ENCODE results near the gene ARL16. TPM values are rescaled to one million over a fixed set of nuclear protein-coding genes. Genes with fewer than 3 reads are reported as not detected.

ARL16 gene
- total and polyA plus RNA-seq, 4 donors = 7.9 to 24.3 (median 11.3) TPM

GRCh38 chr17:81720267-81721071, 36.9 kb upstream of the ARL16 start:
- no peak overlapping the region for H3K4me3 ChIP-seq (ENCODE audit: low read depth in 1 of 3, low read length in 3 of 3)
- H3K9me3 ChIP-seq (ENCODE audit: control insufficient read depth in 4 of 4, low read length in 3 of 4) = no peaks in the 10 kb centered on the region
- H3K9ac ChIP-seq (ENCODE audit: low read depth in 1 of 2, low read length in 2 of 2) = no peak overlapping the region
- TF ChIP-seq REST (IDR thresholded peaks at IDR 0.05) (no peak), RAD21 (IDR thresholded peaks at IDR 0.05) (no peak), RXRA (IDR thresholded peaks at IDR 0.05) (no peak), ATF3 (IDR thresholded peaks at IDR 0.05) (no peak), GABPA (IDR thresholded peaks at IDR 0.05 in 1 of 2, conservative IDR thresholded peaks at IDR 0.05 in 1 of 2) (no peak), MAX (IDR thresholded peaks at IDR 0.05) (no peak), EGR1 (IDR thresholded peaks at IDR 0.05; ENCODE audit: low read depth in 2 of 2) (no peak), FOXA1 (IDR thresholded peaks at IDR 0.05) (no peak), YY1 (IDR thresholded peaks at IDR 0.05) (no peak), FOXA2 (IDR thresholded peaks at IDR 0.05) (no peak), HNF4G (IDR thresholded peaks at IDR 0.05) (no peak), TAF1 (conservative IDR thresholded peaks at IDR 0.05) (no peak), NR2F2 (IDR thresholded peaks at IDR 0.05) (no peak), HNF4A (conservative IDR thresholded peaks at IDR 0.05) (no peak), CTCF (IDR thresholded peaks at IDR 0.05; ENCODE audit: low read depth, low read length, missing input control) (no peak), SP1 (IDR thresholded peaks at IDR 0.05) (no peak)
- no peak for DNase-seq (ENCODE audit: low spot score)
- peaks cover 10 to 51% (median 36%) of the 10 kb centered on the region in 4 donors for H3K4me1 ChIP-seq (ENCODE audit: control insufficient read depth in 4 of 4, insufficient read depth in 4 of 4, low read length in 3 of 4)
- peaks cover 0 to 7% (median 4%) of the 10 kb centered on the region in 4 donors for H3K36me3 ChIP-seq (ENCODE audit: control insufficient read depth in 4 of 4, insufficient read depth in 3 of 4, low read depth in 1 of 4, low read length in 3 of 4)
- WGBS = 89% methylated on average over 33 of the region's 33 CpGs
- H3K27me3 ChIP-seq (ENCODE audit: control insufficient read depth in 4 of 4, insufficient read depth in 4 of 4, low read length in 3 of 4) = no peaks in the 10 kb centered on the region
- no peak overlapping the region for H3K27ac ChIP-seq (ENCODE audit: low read depth in 1 of 2, low read length in 2 of 2)
